Activated T-cell treated with anti-CD3 and anti-CD28 coated beads, Interleukin-2, amount 50 U/mL, for 4 hours (primary cell): ENCODE results near the gene SNRPA1. TPM values are rescaled to one million over a fixed set of nuclear protein-coding genes. Genes with fewer than 3 reads are reported as not detected.

Experiments used
- ATAC-seq, 2 donors: fragments of 200-7000 bp; cut with Tn5 transposase; one replicate each; pipeline ENCODE4 v1.10.0; 2021
- DNase-seq: peaks from one replicate; pipeline ENCODE4 v3.0.0-alpha.2; 2020
- H3K27me3 Mint-ChIP-seq: one replicate; pipeline ENCODE4 v1.8.0; 2021; ENCODE audit warnings: low read depth, mixed read lengths
- H3K36me3 Mint-ChIP-seq: one replicate; pipeline ENCODE4 v1.8.0; 2022; ENCODE audit warnings: mixed read lengths; ENCODE audit not compliant: insufficient read depth
- H3K4me1 Mint-ChIP-seq: one replicate; pipeline ENCODE4 v1.8.0; 2021; ENCODE audit warnings: low read depth, mixed read lengths
- H3K4me3 Mint-ChIP-seq: one replicate; pipeline ENCODE4 v1.8.0; 2021; ENCODE audit warnings: mild to moderate bottlenecking, moderate library complexity, mixed read lengths
- H3K9me3 Mint-ChIP-seq: one replicate; pipeline ENCODE4 v1.8.0; 2021; ENCODE audit warnings: mixed read lengths
- total RNA-seq, 3 donors: library from RNA; stranded (reverse); gene quantifications; one replicate each; pipeline ENCODE4 v1.2.1, GENCODE V29; 2021

Gene SNRPA1
- total RNA-seq, 3 donors from 2014 or later = 229 to 264 (median 233) TPM

DNA sequence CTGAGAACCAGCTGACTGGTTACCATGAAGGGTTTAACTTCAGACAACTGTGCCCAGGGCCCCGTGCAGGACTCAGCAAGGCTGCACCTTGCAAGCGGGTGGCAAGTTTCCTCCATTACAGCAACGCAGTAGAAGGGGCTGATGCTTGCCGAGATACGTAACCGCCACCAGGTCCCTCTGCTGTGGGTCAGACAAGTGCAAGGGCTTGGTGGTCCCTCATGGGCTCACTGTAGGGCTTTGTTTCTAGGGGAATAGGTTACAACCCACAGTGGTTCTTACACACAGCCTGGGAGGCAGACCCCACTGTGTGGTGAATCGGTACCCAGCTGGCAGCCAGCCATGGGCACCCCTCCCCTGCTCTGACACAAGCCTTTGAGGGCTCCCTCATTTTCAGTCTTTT lies 15.5 kb upstream of the SNRPA1 start:
- Mint-ChIP-seq H3K4me1 (no peaks in the 10 kb centered on the region), H3K4me3 (no peak overlapping the region), H3K27me3 (peaks cover 5% of the 10 kb centered on the region), H3K36me3 (no peaks in the 10 kb centered on the region), H3K9me3 (no peaks in the 10 kb centered on the region)
- no peak for ATAC-seq
- DNase-seq = no peak

DNA sequence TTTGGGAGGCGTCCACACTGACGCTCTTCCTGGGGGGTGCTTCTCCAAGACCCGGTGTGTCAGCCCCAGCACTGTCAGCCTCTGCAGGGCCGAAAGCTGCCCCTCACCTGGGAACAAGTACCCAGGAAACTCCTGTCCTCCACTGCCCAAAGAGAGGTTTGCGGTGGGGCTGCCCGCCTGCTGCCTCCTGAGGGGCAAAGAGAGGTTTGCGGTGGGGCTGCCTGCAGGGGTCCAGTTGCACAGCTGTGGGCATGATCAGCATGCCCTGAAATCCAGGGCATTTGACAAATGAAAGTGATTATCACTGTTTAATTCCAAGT lies 15.1 kb upstream of the SNRPA1 start:
- ATAC-seq = no peak
- DNase-seq = no peak

DNA sequence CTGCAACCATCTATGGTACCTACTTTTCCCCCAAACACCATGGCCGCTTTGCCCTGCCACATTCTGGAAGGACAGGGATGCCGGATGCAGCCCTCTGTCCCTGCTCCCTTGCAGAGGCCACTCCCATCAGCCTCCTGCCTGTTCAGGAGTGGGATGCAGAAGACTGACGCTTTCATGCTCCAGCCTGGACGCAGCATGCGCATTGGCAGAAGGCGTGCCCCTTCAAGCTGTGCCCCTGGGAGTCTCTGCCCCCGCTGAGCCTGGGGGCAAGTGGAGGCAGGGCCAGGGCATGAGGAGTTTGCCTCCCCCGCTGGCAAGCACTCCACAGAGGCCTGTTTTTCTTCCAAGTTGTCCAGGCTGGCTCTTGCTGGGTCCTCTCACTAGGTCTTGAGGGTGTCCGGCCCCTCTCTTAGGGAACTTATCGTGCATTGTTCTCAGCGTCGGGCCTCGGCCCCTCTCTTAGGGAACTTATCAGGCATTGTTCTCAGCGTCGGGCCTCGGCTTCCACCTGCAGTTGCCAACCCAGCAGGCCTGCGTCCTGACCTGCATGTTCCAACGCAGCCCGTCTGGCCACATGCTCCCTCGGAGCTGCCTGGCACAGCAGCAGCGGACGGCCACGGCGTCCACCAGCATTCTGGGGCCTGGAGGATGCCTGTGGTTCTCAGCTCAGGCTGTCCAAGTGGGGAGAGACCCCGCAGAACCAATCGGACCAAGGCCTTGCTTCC lies 14.6 kb upstream of the SNRPA1 start:
- H3K4me3 Mint-ChIP-seq = no peak overlapping the region
- H3K36me3 Mint-ChIP-seq = no peaks in the 10 kb centered on the region
- no peaks in the 10 kb centered on the region for H3K9me3 Mint-ChIP-seq
- no peak for ATAC-seq
- H3K27me3 Mint-ChIP-seq = peaks cover 6% of the 10 kb centered on the region
- no peak for DNase-seq
- H3K4me1 Mint-ChIP-seq = no peaks in the 10 kb centered on the region

More for the DNA sequence above, 15.1 kb upstream of the SNRPA1 start:
- Mint-ChIP-seq H3K4me3 (no peak overlapping the region), H3K36me3 (no peaks in the 10 kb centered on the region), H3K4me1 (no peaks in the 10 kb centered on the region), H3K27me3 (peaks cover 5% of the 10 kb centered on the region), H3K9me3 (no peaks in the 10 kb centered on the region)

GRCh38 chr15:101308604-101309435 lies 13.8 kb upstream of the SNRPA1 start:
- ATAC-seq (no peak), DNase-seq (no peak)
- H3K27me3 Mint-ChIP-seq = peaks cover 4% of the 10 kb centered on the region
- no peaks in the 10 kb centered on the region for H3K4me1 Mint-ChIP-seq
- no peaks in the 10 kb centered on the region for H3K9me3 Mint-ChIP-seq
- no peak overlapping the region for H3K4me3 Mint-ChIP-seq
- no peaks in the 10 kb centered on the region for H3K36me3 Mint-ChIP-seq

DNA sequence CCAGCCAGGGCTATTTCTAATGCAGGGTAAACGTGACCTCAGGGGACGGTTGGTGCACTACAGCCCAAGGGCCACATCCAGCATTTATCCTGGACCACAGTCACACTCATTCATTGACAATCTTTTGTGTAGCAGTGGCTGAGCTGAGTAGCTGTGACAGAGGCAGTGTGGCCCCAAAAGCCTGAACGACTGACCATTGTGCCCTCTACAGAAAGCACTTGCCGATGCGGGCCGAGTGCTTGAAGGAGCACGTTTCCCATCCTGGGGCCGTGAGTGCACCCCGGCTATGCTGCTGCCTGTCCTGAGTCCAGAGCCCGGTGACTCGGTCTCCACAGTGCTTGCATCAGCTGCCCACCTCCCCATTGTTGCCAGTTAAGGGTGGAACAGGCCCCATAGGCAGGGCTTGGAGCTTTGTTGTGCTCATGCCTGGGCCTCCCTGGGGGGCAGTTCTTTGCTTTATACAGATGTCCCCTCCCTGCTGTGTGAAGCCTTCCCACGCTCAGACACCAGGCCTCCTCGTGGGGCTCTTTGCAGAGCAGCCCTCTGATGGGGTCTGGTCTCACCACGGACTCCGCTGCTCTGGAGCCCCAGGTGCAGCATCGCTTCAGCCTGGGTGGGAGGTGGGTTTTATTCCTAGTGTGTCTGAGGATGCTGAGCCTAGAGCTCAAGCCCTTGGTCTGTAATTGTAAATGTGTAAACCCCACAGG lies 13.0 kb upstream of the SNRPA1 start:
- ATAC-seq (no peak), DNase-seq (no peak)
- no peak overlapping the region for H3K4me3 Mint-ChIP-seq
- H3K36me3 Mint-ChIP-seq = no peaks in the 10 kb centered on the region
- H3K27me3 Mint-ChIP-seq = peaks cover 3% of the 10 kb centered on the region
- no peaks in the 10 kb centered on the region for H3K9me3 Mint-ChIP-seq
- no peaks in the 10 kb centered on the region for H3K4me1 Mint-ChIP-seq

DNA sequence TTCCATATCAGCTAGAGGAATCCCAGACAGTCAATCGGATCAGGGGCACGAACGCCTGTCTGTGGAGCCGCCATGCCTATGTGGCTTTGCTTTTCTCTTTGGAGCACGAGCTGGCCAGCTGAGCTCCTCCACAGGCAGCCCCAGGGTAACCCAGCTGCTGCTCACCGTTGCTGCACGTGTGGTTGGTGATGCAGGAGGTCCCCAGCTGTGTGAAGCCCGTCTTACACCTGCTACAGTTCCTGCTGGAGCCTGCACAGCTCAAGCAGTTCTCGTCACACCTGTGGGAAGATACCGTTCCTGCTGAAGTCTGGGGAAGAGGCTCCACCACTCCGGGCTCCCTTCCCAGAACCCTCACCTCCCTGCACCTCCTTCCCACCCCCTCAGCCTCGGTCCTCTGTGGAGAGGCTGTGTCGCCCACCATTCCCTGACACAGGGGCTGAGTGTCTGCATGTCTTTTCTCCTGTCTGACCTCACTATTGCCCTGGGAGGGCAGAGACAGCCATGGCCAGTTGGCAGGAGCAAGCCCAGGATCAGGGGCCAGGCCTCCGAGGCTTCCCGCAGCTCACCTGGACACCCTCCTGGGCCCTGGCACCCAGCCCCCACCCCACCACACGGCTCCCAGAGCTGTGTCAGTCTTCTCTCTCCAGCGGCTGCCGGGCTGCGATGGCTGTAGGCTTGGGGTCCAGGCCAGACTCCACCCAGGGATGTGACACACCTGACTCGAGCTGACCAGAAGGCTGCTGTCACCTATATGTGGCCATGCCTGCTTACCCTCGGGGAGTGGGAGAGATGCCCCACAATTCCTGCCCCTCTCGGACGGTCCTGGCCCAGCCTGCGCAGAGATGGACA lies 12.2 kb upstream of the SNRPA1 start:
- Mint-ChIP-seq H3K9me3 (no peaks in the 10 kb centered on the region), H3K36me3 (no peaks in the 10 kb centered on the region), H3K27me3 (peaks cover 3% of the 10 kb centered on the region), H3K4me3 (no peak overlapping the region), H3K4me1 (no peaks in the 10 kb centered on the region)
- ATAC-seq (no peak), DNase-seq (no peak)

- DNase-seq = no peak
- H3K4me1 Mint-ChIP-seq = no peaks in the 10 kb centered on the region
- H3K4me3 Mint-ChIP-seq = no peak overlapping the region
- H3K27me3 Mint-ChIP-seq = peaks cover 3% of the 10 kb centered on the region
- no peak for ATAC-seq
- H3K36me3 Mint-ChIP-seq = no peaks in the 10 kb centered on the region
- H3K9me3 Mint-ChIP-seq = no peaks in the 10 kb centered on the region
These were observed 11.4 kb upstream of the SNRPA1 start for GRCh38 chr15:101306341-101307047.

GRCh38 chr15:101305820-101306255 lies 10.8 kb upstream of the SNRPA1 start:
- peaks cover 3% of the 10 kb centered on the region for H3K27me3 Mint-ChIP-seq
- DNase-seq (no peak), ATAC-seq (no peak)
- no peaks in the 10 kb centered on the region for H3K4me1 Mint-ChIP-seq
- no peak overlapping the region for H3K4me3 Mint-ChIP-seq
- H3K9me3 Mint-ChIP-seq = no peaks in the 10 kb centered on the region
- no peaks in the 10 kb centered on the region for H3K36me3 Mint-ChIP-seq

GRCh38 chr15:101303408-101303807 lies 8.4 kb upstream of the SNRPA1 start:
- Mint-ChIP-seq H3K4me3 (no peak overlapping the region), H3K27me3 (peaks cover 3% of the 10 kb centered on the region), H3K9me3 (no peaks in the 10 kb centered on the region), H3K4me1 (no peaks in the 10 kb centered on the region), H3K36me3 (no peaks in the 10 kb centered on the region)
- DNase-seq (no peak), ATAC-seq (no peak)

GRCh38 chr15:101296418-101297405 lies 1.7 kb upstream of the SNRPA1 start:
- DNase-seq = no peak
- peaks cover 20% of the 10 kb centered on the region for H3K36me3 Mint-ChIP-seq
- H3K4me3 Mint-ChIP-seq = peak overlapping the region; percentile 97
- H3K9me3 Mint-ChIP-seq = no peaks in the 10 kb centered on the region
- no peaks in the 10 kb centered on the region for H3K27me3 Mint-ChIP-seq
- peaks cover 23% of the 10 kb centered on the region for H3K4me1 Mint-ChIP-seq
- no peak for ATAC-seq

GRCh38 chr15:101295607-101296161 lies 636 bp upstream of the SNRPA1 start:
- DNase-seq (no peak), ATAC-seq (no peak)
- Mint-ChIP-seq H3K36me3 (peaks cover 23% of the 10 kb centered on the region), H3K4me1 (peaks cover 27% of the 10 kb centered on the region), H3K27me3 (no peaks in the 10 kb centered on the region), H3K4me3 (peak overlapping the region; percentile 97), H3K9me3 (no peaks in the 10 kb centered on the region)

DNA sequence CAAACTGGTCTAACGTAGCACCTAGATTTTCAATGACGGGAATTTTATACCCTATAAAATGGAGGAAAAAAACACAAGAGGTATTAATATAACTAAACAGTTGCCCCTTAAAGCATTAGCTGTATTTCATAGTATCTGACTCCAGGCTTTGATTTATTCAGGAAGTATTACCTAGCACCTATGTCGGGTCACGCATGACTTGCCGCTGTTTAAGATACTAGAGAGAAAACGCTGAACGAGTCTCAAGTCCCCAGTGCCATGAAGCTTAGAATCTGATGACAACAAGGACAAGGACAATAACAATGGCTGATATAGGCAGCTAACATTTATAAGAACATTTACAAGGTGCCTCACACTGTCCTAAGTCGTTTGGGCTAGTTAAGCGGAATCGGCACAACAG lies 1.9 kb downstream of the SNRPA1 start:
- Mint-ChIP-seq H3K9me3 (no peaks in the 10 kb centered on the region), H3K36me3 (peaks cover 37% of the 10 kb centered on the region), H3K4me1 (peaks cover 46% of the 10 kb centered on the region), H3K4me3 (peak overlapping the region; percentile 97), H3K27me3 (no peaks in the 10 kb centered on the region)
- no peak for ATAC-seq
- no peak for DNase-seq
